ENCODE measurements around the gene RGP1.

DNA sequence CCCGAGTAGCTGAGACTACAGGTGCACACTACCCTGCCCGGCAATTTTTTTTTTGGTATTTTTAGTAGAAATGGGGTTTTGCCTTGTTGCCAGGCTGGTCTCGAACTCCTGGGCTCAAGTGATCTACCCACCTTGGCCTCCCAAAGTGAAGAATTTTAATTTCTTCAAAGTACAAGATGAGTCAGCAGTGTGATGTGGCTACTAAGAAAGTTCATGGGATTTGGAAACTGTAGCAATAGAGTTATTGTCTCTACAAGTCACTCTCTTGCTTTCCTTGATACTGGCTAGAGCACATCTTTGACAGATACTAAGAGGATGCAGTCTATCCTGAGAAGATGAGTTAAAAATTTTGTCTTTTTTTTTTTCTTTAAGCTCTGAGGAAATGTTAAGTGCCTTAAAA lies 15.0 kb upstream of the RGP1 start:
- TF ChIP-seq, protein P1, sequence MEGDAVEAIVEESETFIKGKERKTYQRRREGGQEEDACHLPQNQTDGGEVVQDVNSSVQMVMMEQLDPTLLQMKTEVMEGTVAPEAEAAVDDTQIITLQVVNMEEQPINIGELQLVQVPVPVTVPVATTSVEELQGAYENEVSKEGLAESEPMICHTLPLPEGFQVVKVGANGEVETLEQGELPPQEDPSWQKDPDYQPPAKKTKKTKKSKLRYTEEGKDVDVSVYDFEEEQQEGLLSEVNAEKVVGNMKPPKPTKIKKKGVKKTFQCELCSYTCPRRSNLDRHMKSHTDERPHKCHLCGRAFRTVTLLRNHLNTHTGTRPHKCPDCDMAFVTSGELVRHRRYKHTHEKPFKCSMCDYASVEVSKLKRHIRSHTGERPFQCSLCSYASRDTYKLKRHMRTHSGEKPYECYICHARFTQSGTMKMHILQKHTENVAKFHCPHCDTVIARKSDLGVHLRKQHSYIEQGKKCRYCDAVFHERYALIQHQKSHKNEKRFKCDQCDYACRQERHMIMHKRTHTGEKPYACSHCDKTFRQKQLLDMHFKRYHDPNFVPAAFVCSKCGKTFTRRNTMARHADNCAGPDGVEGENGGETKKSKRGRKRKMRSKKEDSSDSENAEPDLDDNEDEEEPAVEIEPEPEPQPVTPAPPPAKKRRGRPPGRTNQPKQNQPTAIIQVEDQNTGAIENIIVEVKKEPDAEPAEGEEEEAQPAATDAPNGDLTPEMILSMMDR (IDR thresholded peaks at IDR 0.05): no peak
- TF ChIP-seq POLR2A (IDR thresholded peaks at IDR 0.05): no peak

Measured in adrenal gland (tissue), 5 donors.